Activated CD8-positive, alpha-beta memory T cell treated with anti-CD3 and anti-CD28 coated beads, Interleukin-2, amount 10 ng/mL, durations not matched to agents 7 days and 5 days (primary cell): ENCODE results near the gene APEX1. TPM values are rescaled to one million over a fixed set of nuclear protein-coding genes. Genes with fewer than 3 reads are reported as not detected.

ENCODE experiments used
- ATAC-seq: fragments of 150-1000 bp; cut with Tn5 transposase; one replicate; pipeline ENCODE4 v1.10.0; 2021; ENCODE audit warnings: moderate library complexity
- CTCF ChIA-PET: fragments of 350-600 bp; sonication (Branson Sonifier 250); formaldehyde crosslinking; loops from one replicate; lab custom pipeline; 2021; ENCODE audit warnings: antibody characterized with exemption; lab: Charles Lee
- DNase-seq: peaks from one replicate; pipeline ENCODE4 v3.0.0-alpha.2; 2020
- H3K27ac Mint-ChIP-seq: one replicate; pipeline ENCODE4 v1.8.0; 2021; ENCODE audit warnings: mild to moderate bottlenecking, mixed read lengths
- H3K27me3 Mint-ChIP-seq: one replicate; pipeline ENCODE4 v1.8.0; 2021; ENCODE audit warnings: mixed read lengths
- H3K36me3 Mint-ChIP-seq: one replicate; pipeline ENCODE4 v1.8.0; 2021; ENCODE audit warnings: mild to moderate bottlenecking, mixed read lengths
- H3K4me1 Mint-ChIP-seq: one replicate; pipeline ENCODE4 v1.8.0; 2021; ENCODE audit warnings: mixed read lengths
- H3K4me3 Mint-ChIP-seq: one replicate; pipeline ENCODE4 v1.8.0; 2021; ENCODE audit warnings: mild to moderate bottlenecking, moderate library complexity, mixed read lengths
- H3K9me3 Mint-ChIP-seq: one replicate; pipeline ENCODE4 v1.8.0; 2022; ENCODE audit warnings: low read depth, mixed read lengths
- total RNA-seq, 2 experiments: library from RNA; stranded (reverse); gene quantifications; one replicate each; pipeline ENCODE4 v1.2.3, GENCODE V29; 2021

APEX1 gene
- total RNA-seq, 2 experiments from 2014 or later: 112 to 179 TPM

- DNase-seq (no peak), ATAC-seq (no peak)
- CTCF ChIA-PET: interaction anchor here (1.1 to 2.9 kb wide), 3 partner anchors 9 to 449 kb away, joined by 3 to 18 read pairs (median 5); no protein-coding TSS in a partner anchor
- Mint-ChIP-seq H3K27ac (no peak overlapping the region), H3K27me3 (no peaks in the 10 kb centered on the region), H3K9me3 (no peaks in the 10 kb centered on the region), H3K4me3 (no peak overlapping the region), H3K36me3 (peaks cover 2% of the 10 kb centered on the region), H3K4me1 (peaks cover 26% of the 10 kb centered on the region)
Measured at GRCh38 chr14:20424851-20425250, 30.2 kb upstream of the APEX1 start.

GRCh38 chr14:20427231-20428009 is 27.6 kb upstream of the APEX1 start:
- Mint-ChIP-seq H3K27ac (peak overlapping the region; percentile 86), H3K4me3 (peak overlapping the region; percentile 47), H3K27me3 (no peaks in the 10 kb centered on the region), H3K4me1 (peaks cover 26% of the 10 kb centered on the region), H3K36me3 (peaks cover 2% of the 10 kb centered on the region), H3K9me3 (no peaks in the 10 kb centered on the region)
- peak; percentile 51 for DNase-seq
- peak; percentile 75 for ATAC-seq
- CTCF ChIA-PET: interaction anchor here (0.9 to 3.8 kb wide), 2 partner anchors 12 to 182 kb away, joined by 4 to 25 read pairs; no protein-coding TSS in a partner anchor

- peak overlapping the region; percentile 47 for H3K4me3 Mint-ChIP-seq
Measured at GRCh38 chr14:20428010-20428365, 27.0 kb upstream of the APEX1 start.

GRCh38 chr14:20428802-20429201 is 26.2 kb upstream of the APEX1 start:
- peaks cover 26% of the 10 kb centered on the region for H3K4me1 Mint-ChIP-seq
- no peak overlapping the region for H3K27ac Mint-ChIP-seq
- DNase-seq (no peak), ATAC-seq (no peak)
- H3K36me3 Mint-ChIP-seq: peaks cover 2% of the 10 kb centered on the region
- H3K27me3 Mint-ChIP-seq: no peaks in the 10 kb centered on the region
- CTCF ChIA-PET: interaction anchor here (3.8 kb wide), 1 partner anchor 14 kb away, joined by 25 read pairs; no protein-coding TSS in a partner anchor
- H3K4me3 Mint-ChIP-seq: peak overlapping the region; percentile 43
- no peaks in the 10 kb centered on the region for H3K9me3 Mint-ChIP-seq

More at GRCh38 chr14:20428010-20428365, 27.0 kb upstream of the APEX1 start:
- CTCF ChIA-PET: interaction anchor here (0.9 to 3.8 kb wide), 2 partner anchors 13 to 182 kb away, joined by 4 to 25 read pairs; no protein-coding TSS in a partner anchor
- H3K27ac Mint-ChIP-seq: peak overlapping the region; percentile 86
- H3K27me3 Mint-ChIP-seq: no peaks in the 10 kb centered on the region
- DNase-seq: no peak
- H3K9me3 Mint-ChIP-seq: no peaks in the 10 kb centered on the region
- peaks cover 2% of the 10 kb centered on the region for H3K36me3 Mint-ChIP-seq
- ATAC-seq: peak; percentile 43
- H3K4me1 Mint-ChIP-seq: peaks cover 26% of the 10 kb centered on the region

- DNase-seq (no peak), ATAC-seq (peak; percentile 44)
- Mint-ChIP-seq H3K36me3 (peaks cover 2% of the 10 kb centered on the region), H3K27me3 (no peaks in the 10 kb centered on the region), H3K4me1 (peaks cover 26% of the 10 kb centered on the region), H3K9me3 (no peaks in the 10 kb centered on the region), H3K4me3 (no peak overlapping the region), H3K27ac (peak overlapping the region; percentile 45)
- CTCF ChIA-PET: interaction anchor here (1.6 to 3.8 kb wide), 2 partner anchors 12 to 15 kb away, joined by 4 to 25 read pairs; no protein-coding TSS in a partner anchor
Measured at GRCh38 chr14:20429801-20430669, 25.0 kb upstream of the APEX1 start.

- Mint-ChIP-seq H3K27me3 (no peaks in the 10 kb centered on the region), H3K4me3 (no peak overlapping the region), H3K27ac (no peak overlapping the region), H3K4me1 (no peaks in the 10 kb centered on the region), H3K9me3 (no peaks in the 10 kb centered on the region), H3K36me3 (no peaks in the 10 kb centered on the region)
- ATAC-seq (no peak), DNase-seq (no peak)
- CTCF ChIA-PET: interaction anchor here (2.8 kb wide), 1 partner anchor 18 kb away, joined by 8 read pairs; no protein-coding TSS in a partner anchor
Measured at GRCh38 chr14:20434701-20435581, 20.1 kb upstream of the APEX1 start.

GRCh38 chr14:20435582-20436362 is 19.3 kb upstream of the APEX1 start, which contains the start of gene KLHL33:
KLHL33 (minus strand) TSS chr14:20436166; CDS start chr14:20435811, 355 bp downstream.
- Mint-ChIP-seq H3K4me1 (peaks cover 6% of the 10 kb centered on the region), H3K4me3 (no peak within 1 kb of the TSS), H3K27ac (no peak within 1 kb of the TSS), H3K9me3 (no peaks in the 10 kb centered on the region), H3K36me3 (no peaks in the 10 kb centered on the region), H3K27me3 (no peaks in the 10 kb centered on the region)
- ATAC-seq (no peak), DNase-seq (no peak)
- CTCF ChIA-PET: interaction anchor here (1.3 kb wide), 1 partner anchor 20 kb away, joined by 4 read pairs; no protein-coding TSS in a partner anchor

GRCh38 chr14:20436363-20436755 is 18.7 kb upstream of the APEX1 start:
- no peak for DNase-seq
- Mint-ChIP-seq H3K4me1 (peaks cover 12% of the 10 kb centered on the region), H3K27me3 (no peaks in the 10 kb centered on the region), H3K27ac (no peak overlapping the region), H3K36me3 (no peaks in the 10 kb centered on the region), H3K4me3 (no peak overlapping the region), H3K9me3 (no peaks in the 10 kb centered on the region)
- ATAC-seq: no peak
- CTCF ChIA-PET: interaction anchor here (1.3 kb wide), 1 partner anchor 21 kb away, joined by 4 read pairs; no protein-coding TSS in a partner anchor

- H3K27ac Mint-ChIP-seq: no peak overlapping the region
- CTCF ChIA-PET: no interaction called here
- H3K27me3 Mint-ChIP-seq: no peaks in the 10 kb centered on the region
- no peaks in the 10 kb centered on the region for H3K9me3 Mint-ChIP-seq
- DNase-seq (no peak), ATAC-seq (no peak)
- peaks cover 6% of the 10 kb centered on the region for H3K36me3 Mint-ChIP-seq
- no peak overlapping the region for H3K4me3 Mint-ChIP-seq
- H3K4me1 Mint-ChIP-seq: peaks cover 16% of the 10 kb centered on the region
Measured at GRCh38 chr14:20438664-20439063, 16.4 kb upstream of the APEX1 start.

GRCh38 chr14:20440465-20440864 is 14.6 kb upstream of the APEX1 start:
- H3K9me3 Mint-ChIP-seq: no peaks in the 10 kb centered on the region
- CTCF ChIA-PET: interaction anchor here (2.3 kb wide), 1 partner anchor 25 kb away, joined by 9 read pairs; no protein-coding TSS in a partner anchor
- peak; percentile 16 for ATAC-seq
- peaks cover 16% of the 10 kb centered on the region for H3K4me1 Mint-ChIP-seq
- H3K27me3 Mint-ChIP-seq: no peaks in the 10 kb centered on the region
- peak overlapping the region; percentile 12 for H3K27ac Mint-ChIP-seq
- H3K4me3 Mint-ChIP-seq: no peak overlapping the region
- DNase-seq: no peak
- peaks cover 6% of the 10 kb centered on the region for H3K36me3 Mint-ChIP-seq

- CTCF ChIA-PET: interaction anchor here (0.9 to 2.3 kb wide), 2 partner anchors 14 to 25 kb away, joined by 3 to 9 read pairs; partner anchors contain the start of genes APEX1 and OSGEP
- Mint-ChIP-seq H3K36me3 (peaks cover 6% of the 10 kb centered on the region), H3K27ac (peak overlapping the region; percentile 12), H3K4me3 (peak overlapping the region; percentile 0), H3K27me3 (no peaks in the 10 kb centered on the region), H3K4me1 (peaks cover 16% of the 10 kb centered on the region), H3K9me3 (no peaks in the 10 kb centered on the region)
- ATAC-seq: peak; percentile 77
- no peak for DNase-seq
Measured at GRCh38 chr14:20440882-20441281, 14.1 kb upstream of the APEX1 start.
